GM21723 (cell line): ENCODE data around the gene UGT1A10.

Experiments used
- ATAC-seq: cut with Tn5 transposase; IDR thresholded peaks from one replicate; pipeline ENCODE4 v1.9.1; 2021; ENCODE audit warnings: mild to moderate bottlenecking, moderate library complexity; ENCODE audit not compliant: unreplicated experiment

The UGT1A10 gene

DNA sequence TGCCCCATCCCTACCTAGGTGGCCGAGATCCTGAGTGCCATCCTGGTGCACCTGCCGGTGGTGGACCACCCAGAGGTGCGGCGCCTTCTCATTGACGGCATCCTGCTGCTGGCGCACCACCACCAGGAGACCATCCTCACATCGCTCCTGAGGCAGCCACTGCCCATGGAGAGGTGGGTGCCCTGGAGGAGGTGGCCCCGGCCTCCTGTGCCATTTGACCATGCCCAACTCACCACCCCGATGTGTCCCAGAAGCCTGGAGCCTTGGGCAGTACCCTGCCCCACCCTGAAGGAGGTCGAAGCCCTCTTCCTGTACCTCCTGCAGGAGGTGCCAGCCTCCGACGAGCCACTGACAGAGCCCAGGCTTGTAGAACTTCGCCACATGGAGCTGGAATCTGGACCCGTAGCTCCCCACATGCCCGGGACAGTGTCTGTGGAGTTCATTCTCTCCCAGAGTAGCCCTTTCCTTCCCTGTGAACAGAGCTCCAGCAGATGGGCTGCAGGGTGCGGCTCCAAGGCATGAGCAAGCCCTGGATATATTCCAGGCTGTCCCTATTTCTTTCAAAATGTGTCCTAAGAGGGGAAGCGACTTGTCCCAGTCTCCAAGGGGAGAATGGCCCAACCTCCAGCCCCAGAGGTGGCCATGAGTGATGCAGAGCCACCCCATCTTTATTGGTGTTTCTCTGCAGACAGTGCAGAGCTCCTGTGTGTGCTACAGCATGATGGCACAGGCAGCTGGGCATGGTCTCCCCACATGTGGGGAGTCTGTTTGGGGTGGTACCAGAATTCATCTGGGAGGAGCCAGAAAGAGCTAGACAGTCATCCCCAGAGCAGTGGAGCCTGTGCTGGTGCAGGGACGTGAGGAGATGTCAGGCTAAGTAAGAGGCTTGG is 183.9 kb downstream of the UGT1A10 start:
- no peak for ATAC-seq

DNA sequence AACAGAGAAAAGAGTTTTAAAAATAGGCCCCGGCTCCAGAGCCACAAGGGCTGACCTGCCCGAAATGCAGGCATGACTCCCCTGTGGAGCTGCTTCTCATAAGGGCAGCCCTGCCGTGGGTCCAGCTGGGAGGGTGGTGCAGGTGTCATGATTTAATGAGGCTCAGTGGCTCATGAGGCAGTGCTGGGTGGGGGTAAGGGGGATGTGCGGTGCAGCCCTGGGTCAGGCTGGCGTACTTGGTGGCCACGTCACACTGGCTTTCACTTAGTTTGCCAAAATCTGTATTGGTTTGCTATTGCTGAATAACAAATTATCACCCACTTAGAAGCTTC is 184.5 kb downstream of the UGT1A10 start:
- ATAC-seq, result no peak

DNA sequence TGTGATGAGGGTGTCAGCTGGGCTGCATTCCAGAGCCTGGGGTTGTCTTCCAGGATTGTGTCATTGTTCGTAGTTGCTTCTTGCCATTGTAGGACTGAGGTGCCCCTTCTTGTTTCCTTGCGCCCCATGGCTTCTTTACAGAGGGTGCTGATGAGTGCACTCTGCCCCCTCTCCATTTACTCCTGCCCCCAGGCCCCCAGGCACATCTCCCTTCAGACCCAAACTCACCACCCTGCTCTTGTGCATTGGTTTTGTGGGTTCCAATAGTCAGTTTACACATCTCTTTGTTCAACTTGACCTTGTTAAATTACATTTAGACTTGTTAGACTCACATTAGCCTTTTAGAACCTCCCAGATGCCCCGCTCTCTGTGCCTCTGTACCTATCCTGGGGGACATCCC is 184.9 kb downstream of the UGT1A10 start:
- ATAC-seq, result no peak

DNA sequence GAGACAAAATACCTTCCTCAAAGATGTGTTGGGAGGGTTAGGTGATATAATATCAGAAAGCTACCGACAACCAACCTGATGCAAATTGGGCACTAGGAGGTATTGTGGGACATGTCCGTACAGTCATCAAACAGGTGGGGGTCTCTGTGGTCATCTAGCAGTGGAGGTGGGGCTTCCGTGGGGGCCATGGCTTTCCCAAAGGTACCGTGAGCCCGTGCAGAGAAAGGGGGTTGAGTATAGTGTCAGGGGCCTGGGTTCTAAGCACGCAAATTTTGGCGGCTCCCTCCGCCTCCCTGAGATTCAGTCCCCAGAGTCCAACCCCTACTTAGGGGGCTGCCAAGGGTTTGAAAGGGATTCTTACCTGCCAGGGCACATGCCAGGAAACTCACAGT is 185.5 kb downstream of the UGT1A10 start:
- ATAC-seq, result no peak

DNA sequence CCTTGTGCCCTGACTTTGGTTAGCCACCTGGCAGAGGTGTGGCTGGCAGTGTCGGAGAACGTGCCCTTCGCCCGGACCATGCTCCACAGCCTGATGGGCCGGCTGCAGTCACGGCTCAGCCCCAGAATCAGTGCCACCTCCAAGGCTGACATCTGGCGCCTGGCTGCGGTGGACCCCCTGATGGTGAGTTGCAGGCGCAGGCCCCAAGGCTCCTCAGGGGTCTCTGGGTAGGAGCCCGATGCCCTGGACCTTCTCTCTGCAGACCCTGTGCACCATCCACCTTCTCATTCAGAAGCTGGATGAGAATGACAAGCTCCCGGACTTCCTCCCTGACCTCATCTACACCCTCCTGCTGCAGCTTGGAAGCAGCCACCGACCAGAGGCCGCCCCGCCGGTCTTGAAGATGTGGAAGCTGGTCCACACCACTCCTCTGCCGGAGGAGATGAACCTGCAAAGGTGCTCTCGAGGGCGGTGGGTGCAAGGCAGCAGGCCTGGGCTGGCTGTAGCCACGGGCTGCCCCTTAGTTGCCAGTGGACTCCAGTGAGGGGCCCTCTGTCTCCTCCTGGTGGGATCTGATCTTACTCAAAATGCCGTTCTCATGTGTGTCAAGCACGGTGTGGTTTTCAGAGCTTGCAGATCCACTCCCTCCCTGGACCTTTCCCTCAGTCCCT is 186.0 kb downstream of the UGT1A10 start:
- no peak for ATAC-seq
